Stimulated activated CD4-positive, alpha-beta T cell treated with anti-CD3 and anti-CD28 coated beads, Interleukin-4, amount 100 ng/mL, for 1 hour (primary cell): ENCODE results near the gene COL9A1.

Experiments used
- DNase-seq: peaks from one replicate; pipeline ENCODE4 v3.0.0-alpha.2; 2020

COL9A1 gene

DNA sequence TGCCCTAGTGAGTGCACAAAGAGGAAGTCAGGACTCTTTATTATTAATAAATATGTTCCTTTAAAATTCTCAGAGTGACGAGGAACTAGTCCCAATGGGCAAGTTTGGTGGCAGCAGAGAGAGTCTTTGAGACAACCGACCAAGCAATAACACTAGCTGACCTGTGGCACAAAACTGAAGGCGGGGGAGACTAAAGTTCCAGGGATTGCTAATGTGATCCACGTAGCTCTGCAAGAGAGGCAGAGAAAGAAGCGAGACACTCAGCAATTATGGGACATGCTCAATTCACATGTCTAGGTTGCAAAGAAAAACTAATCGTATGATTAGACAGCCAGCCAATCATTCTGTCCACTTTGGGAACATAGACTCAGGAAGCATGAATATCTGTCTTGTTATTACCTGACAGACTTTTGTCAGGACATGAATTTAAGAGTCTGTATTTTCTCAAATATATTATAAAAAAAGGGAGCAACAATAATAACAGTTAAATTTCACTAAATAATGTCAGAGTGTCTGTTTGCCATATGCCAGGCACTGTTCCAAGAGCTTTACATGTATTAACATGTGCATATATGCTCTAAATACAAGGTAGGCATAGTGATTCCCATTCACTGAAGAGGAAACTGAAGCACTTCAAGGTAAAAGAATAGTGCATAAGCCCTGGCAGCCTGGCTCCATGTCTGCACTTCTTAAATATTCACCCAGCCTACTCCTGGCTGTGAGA, 81.0 kb downstream of the COL9A1 start:
- no peak for DNase-seq

DNA sequence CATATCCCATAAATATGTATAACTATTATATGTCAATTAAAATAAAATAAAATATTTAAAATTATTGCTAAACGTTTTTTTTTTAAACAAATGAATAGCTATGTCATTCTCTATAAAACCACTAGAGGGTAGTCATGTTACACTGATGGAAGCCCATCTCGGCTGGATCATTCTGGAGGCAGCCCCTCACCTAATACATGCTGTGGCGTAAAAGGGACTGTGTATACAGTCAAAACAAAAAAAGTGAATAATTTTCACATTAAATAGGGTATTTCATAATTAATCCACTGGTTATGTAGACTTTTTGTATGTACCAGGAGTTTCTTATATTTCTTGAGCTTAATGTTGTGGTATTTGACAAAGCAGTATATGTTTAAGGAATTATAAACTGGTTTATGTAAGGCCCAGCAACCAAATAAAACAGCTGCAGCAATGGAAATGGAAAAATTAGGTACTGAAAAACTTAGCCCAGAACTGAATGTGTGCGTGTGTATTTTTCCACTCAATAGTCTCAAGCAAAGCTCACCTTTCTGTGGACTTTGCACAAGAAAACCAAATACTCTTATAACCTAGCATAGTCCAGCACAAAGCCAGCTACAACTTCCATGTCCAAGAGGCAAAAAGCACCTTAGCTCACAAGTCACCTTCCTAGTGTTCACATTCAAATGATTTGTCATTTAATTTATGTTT, 81.7 kb downstream of the COL9A1 start:
- no peak for DNase-seq

- no peak for DNase-seq
These were observed 82.8 kb downstream of the COL9A1 start for GRCh38 chr6:70219943-70220613.

- no peak for DNase-seq
These were observed 86.1 kb downstream of the COL9A1 start for GRCh38 chr6:70216767-70217166.

- no peak for DNase-seq
These were observed 87.3 kb downstream of the COL9A1 start for GRCh38 chr6:70215460-70216108.

DNA sequence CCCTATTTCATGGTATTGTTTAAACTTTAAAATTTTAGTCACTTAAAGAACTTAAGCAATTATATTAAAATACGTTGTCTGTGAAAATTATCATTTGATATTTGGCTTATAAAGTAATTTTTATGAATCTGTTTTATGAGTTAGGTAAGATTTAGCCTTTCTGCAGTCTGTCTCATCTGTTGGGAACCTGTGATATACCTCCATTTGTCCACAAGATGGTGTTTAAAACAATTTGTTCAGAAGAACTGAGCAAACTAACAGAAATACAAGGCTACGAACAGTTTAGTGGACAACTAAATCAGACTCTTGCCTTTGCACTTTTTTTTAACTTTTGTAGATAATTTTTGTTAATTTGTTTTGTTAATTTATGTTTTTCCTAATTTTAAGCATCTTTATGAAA, 92.4 kb downstream of the COL9A1 start:
- DNase-seq, result no peak

DNA sequence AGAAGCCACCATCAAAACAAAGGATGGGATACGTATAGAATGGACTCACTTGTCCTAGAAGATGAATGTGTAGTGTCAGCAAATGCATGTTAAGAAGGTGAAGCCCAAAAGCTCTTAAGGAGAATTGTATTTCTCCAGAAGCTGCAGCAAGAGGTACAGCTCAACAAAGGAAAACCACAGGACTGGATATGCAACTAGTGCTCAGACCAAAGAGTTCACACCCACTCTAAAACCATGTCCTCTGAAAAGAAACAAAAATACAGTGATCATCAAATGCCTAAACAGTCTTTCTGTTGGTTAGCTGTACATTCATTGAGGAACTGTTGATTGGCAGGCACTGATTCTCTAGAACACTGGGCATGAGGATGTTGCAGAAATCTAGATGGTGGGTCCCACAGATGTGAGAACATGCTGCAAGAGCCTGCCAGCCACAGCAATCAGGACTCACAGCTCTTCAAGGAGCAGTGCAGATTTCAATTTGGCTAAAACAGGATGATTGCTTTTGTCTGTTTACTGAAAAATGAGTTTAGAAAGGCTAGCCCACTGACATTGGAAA, 94.6 kb downstream of the COL9A1 start:
- DNase-seq, result no peak

DNA sequence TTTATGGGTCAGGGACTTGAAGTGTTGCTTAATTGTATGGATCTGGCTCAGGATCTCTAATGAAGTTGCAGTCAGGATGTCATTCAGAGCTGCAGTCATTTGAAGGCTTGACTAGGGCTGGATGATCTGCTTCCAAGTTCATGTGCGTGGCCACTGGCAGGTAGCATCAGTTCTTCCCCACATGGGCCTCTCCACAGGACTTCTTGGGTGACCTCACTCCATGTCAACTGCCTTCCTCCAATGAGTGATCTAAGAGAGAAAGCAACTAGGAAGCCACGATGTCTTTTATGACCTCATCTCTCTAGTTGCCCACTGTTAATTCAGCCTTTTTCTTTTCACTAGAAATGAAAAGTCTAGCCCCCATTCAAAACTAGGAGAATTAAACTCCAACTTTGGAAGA, 104.1 kb downstream of the COL9A1 start:
- no peak for DNase-seq

DNA sequence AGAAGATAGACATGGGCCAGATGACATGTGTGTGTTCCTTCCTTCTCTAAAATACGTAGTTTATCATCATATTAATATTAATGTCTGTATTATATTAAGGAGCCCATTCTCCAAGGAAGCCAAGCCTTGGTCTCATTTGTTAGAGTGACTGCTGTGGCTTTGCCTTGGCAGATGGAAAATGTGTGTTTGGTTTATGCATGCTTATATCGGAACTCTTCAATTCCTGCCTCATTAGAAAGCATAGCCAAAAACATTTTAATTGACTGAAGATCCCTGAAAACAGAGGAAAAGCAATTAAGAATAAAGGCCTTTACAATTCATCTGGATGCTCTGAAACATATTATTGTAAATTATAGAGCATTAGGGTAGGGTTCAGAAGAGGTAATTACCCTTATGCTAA, 106.4 kb downstream of the COL9A1 start:
- no peak for DNase-seq

- DNase-seq, result no peak
These were observed 108.5 kb downstream of the COL9A1 start for GRCh38 chr6:70194421-70194820.

GRCh38 chr6:70188202-70188601, 114.7 kb downstream of the COL9A1 start:
- no peak for DNase-seq

GRCh38 chr6:70186461-70186860, 116.4 kb downstream of the COL9A1 start:
- no peak for DNase-seq

DNA sequence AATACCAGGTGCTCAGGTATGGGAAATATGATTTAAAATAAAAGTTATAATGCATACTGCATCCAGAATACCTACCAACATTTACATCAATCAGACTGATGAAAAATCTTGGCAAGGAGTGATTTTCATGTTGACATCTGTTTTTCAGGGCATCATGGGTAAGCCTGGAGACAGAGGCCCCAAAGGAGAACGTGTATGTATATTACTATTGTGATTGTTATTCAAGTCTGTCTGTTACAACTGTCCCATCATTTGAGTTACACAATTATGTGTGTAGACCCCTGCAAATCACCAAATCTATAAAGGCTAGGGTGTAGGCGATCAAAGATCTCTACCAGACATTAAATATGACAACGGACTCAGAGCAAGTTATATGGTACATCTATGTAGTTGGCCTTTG, 118.2 kb downstream of the COL9A1 start:
- no peak for DNase-seq

DNA sequence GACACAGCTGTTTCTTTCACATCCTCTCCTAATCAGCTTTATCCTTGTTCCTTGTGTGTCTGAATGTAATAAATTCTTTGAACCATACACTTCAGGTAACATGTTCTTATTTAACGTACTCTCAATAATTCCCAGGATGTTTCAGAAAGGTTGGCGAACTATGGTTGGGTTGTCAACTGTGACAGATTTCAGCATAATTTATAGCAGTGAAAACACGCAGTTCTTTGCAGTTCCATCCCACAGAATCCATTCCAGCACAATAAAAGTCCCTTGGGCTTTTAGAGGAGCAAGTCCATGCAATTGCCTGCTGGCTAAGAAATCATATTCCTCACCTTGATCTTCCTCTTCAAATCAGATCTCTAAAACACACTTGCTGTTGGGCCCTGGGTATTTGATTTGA, 119.3 kb downstream of the COL9A1 start:
- no peak for DNase-seq

- DNase-seq, result no peak
These were observed 121.8 kb downstream of the COL9A1 start for GRCh38 chr6:70180901-70181599.

DNA sequence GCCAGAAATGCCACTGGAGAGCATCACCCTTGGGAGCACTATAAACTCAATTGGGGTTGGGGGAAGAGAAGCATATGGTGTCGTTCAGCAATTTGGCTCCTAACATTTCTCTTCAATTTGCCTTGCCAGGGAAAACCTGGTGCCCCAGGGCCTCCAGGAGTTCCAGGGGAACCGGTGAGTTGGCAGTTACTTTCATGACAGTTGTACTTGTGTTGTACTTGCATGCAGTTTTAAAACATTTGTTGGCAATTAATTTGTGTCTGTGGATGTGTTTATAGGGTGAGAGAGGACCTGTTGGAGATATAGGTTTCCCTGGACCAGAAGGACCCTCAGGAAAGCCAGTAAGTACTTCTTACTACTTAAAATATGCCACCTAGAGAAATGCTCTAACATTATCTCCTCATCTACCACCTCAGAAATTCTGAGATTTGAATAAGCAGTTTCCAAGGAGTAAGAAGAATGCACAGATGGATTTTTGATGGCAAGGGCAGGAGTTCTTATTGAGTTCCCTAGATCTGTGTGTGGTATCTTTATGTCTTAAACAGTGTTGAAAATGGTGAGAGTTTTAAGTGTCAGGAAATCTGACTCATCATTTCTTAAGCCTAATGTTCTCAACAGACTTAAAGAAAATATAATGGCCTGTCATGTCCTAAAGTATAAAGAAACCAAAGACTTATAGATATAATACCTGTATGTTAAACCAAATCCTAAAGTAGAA, 122.5 kb downstream of the COL9A1 start:
- no peak for DNase-seq

- no peak for DNase-seq
These were observed 125.9 kb downstream of the COL9A1 start for GRCh38 chr6:70176842-70177550.

GRCh38 chr6:70175770-70176169, 127.1 kb downstream of the COL9A1 start:
- DNase-seq, result no peak

- no peak for DNase-seq
These were observed 130.6 kb downstream of the COL9A1 start for GRCh38 chr6:70172252-70172651.

GRCh38 chr6:70171236-70171635, 131.6 kb downstream of the COL9A1 start:
- no peak for DNase-seq

GRCh38 chr6:70168681-70169377, 134.1 kb downstream of the COL9A1 start:
- no peak for DNase-seq
